Rectal smooth muscle tissue (tissue), 1 donor: ENCODE measurements around the gene LPCAT4.
"Not testable (repeated sequence)": the region's sequence is repeated elsewhere in the genome, so short reads cannot be mapped to it uniquely, and the experiment has no call there.

Experiments used
- H3K27ac ChIP-seq: one replicate; pipeline ENCODE4 v1.7.0; 2013; ENCODE audit warnings: low read depth, low read length, inconsistent platforms
- H3K27me3 ChIP-seq: one replicate; pipeline ENCODE4 v1.7.0; 2013; ENCODE audit warnings: low read length; ENCODE audit not compliant: control insufficient read depth, insufficient read depth
- H3K36me3 ChIP-seq: one replicate; pipeline ENCODE4 v1.7.0; 2013; ENCODE audit warnings: low read length; ENCODE audit not compliant: control insufficient read depth, insufficient read depth
- H3K4me1 ChIP-seq: one replicate; pipeline ENCODE4 v1.7.0; 2013; ENCODE audit warnings: low read length; ENCODE audit not compliant: control insufficient read depth, insufficient read depth
- H3K4me3 ChIP-seq: one replicate; pipeline ENCODE4 v1.7.0; 2013; ENCODE audit warnings: low read length
- H3K9ac ChIP-seq: one replicate; pipeline ENCODE4 v1.7.0; 2013; ENCODE audit warnings: low read length

The LPCAT4 gene

DNA sequence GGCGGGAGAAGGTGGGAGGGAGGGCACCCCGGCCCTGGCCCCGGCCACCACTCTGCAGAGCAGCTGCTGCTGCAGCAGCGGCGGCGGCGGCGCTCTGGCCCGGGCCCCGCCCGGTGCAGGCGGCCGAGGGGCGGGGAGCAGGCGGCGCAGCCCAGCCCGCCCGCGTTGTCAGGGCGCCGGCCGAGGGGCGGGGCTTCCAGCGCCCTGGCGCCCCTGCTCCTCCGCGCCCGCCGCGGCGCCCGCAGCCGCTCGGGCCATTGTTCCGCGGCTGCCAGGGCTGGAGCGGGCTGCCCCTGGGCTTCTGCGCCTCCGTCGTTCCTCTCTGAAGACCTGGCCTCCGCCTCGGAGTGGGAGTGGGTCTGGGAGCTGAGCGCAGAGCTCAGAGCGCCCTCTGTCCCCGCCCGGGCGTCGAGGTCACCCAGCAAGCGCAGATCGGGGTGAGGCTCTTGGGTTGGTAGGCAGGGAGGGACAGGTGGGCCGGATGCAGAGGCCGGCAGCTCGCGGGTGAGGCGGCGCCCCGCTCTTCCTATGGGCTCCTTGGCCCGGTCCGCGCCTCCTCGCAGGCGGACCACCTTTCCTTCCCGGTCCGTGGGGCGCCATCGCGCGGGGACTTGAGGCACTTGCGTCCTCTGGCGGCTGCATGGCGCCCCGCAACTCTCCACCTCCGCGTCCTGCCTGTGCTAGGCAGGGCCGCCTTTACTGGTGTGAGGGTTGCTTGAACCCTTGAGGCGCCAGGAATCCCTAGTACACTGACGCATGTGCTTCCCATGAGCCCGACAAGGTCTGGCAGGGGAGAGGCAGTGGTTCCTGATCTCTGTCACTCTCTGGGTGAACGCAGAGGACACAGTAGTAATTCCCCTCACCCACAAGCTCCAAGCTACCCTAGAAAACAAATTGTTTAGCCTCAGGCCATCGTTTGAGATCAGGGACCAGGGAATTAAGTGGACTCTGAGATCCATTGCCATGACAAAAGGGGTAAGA lies at the start of gene LPCAT4:
TSS of gene LPCAT4 (minus strand) at position 96 of the 981 bp plus-strand sequence. CDS start 96 bp downstream, outside the sequence.
- H3K27me3 ChIP-seq: no peaks in the 10 kb centered on the region
- H3K36me3 ChIP-seq: peaks cover 7% of the 10 kb centered on the region
- H3K4me1 ChIP-seq: peaks cover 6% of the 10 kb centered on the region
- H3K27ac ChIP-seq: peak within 1 kb of the TSS; percentile 96
- peak within 1 kb of the TSS; percentile 95 for H3K9ac ChIP-seq
- H3K4me3 ChIP-seq: peak within 1 kb of the TSS; percentile 92

DNA sequence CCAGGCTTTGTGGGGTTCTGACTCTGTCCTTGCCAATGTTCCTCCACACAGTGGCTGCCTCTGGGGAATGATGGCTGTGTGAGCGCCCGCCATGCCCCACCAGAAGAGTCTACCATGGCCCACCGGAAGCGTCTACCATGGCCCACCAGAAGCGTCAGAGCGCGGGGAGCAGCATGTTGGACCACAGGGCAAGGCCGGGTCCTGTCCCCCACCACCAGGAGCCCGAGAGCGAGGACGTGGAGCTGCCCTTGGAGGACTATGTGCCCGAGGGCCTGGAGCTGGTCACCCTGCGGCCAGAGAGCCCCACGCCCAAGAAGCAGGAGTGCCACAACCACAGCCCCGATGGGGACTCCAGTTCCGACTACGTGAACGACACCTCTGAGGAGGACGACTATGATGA lies 42.5 kb upstream of the LPCAT4 start:
- H3K4me3 ChIP-seq, H3K36me3 ChIP-seq, H3K27me3 ChIP-seq, H3K4me1 ChIP-seq, H3K9ac ChIP-seq, H3K27ac ChIP-seq: not testable (repeated sequence)

DNA sequence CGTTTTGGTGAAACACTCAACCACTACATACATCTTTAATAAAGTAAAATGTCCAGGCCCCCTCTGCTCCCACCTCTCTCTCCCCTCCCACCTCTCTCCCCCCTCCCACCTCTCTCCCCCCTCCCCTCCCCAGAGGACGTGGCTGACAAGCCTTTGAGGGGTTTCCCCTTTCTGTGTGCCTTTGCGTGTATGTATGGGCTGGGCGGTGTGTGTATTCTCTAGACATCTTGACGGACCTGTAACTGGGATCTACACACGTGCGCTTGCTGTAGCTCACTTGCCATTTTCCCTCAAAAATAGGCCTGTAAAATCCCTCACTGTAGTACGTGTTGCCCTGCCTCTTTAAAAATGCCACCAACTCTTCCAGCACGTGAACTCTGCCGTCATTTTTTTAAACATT lies 42.0 kb upstream of the LPCAT4 start:
- not testable (repeated sequence) for H3K4me3 ChIP-seq, H3K36me3 ChIP-seq, H3K27ac ChIP-seq, H3K9ac ChIP-seq, H3K4me1 ChIP-seq, H3K27me3 ChIP-seq

- not testable (repeated sequence) for H3K4me3 ChIP-seq, H3K36me3 ChIP-seq, H3K27me3 ChIP-seq, H3K4me1 ChIP-seq, H3K27ac ChIP-seq, H3K9ac ChIP-seq
Observed at GRCh38 chr15:34403899-34404298, 36.9 kb upstream of the LPCAT4 start.

DNA sequence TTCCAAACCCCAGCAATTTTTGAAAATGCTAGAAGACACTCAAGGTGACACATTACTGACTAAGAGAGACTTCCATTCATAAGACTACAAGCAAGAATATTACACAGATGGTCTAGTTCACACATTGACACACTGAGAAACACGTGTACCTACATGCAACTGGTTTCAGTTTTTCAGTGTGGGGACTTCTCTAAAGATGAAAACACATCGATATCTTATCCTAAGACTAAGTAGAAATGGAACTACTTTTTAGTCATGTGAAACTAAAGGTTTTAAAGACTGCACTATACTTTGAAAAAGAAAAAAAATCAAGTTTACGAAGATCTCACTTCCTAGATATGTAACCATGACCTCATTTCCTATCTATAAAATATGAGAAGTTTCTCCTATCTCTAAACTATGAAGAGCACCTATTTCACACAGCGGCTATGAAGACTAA lies 36.2 kb upstream of the LPCAT4 start:
- not testable (repeated sequence) for H3K27me3 ChIP-seq, H3K4me3 ChIP-seq, H3K27ac ChIP-seq, H3K9ac ChIP-seq, H3K36me3 ChIP-seq, H3K4me1 ChIP-seq

DNA sequence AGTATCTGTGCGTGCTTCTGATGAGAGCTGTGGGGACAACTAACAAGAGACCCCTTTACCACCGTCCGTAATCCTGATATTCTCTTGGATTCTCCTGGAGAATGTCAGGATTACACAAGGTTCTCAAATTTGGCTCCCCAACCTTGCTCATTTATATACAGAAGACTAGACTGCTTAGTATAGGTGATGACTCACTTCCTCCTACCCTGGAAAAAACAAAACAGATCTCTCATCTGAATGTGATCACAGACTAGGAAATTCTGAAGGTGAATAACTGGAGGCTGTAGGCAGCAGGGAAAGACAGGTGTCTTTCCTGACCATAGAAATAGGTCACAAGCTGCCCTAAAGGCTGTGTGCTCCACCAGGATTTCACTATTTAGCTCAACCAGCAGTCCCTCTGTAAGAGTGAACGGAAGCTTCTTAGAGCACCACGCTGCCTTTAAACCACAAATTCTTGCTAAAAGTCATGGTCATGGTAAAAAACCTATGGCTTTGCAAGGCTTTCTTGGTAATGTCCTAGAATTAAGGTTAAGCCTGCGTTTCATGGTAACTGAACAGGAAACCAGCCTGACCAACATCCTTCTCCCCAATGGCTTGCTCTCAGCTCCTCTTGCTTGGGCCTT lies 30.8 kb upstream of the LPCAT4 start:
- not testable (repeated sequence) for H3K27me3 ChIP-seq, H3K4me1 ChIP-seq, H3K9ac ChIP-seq, H3K36me3 ChIP-seq, H3K27ac ChIP-seq, H3K4me3 ChIP-seq

GRCh38 chr15:34392981-34393380 lies 26.0 kb upstream of the LPCAT4 start:
- H3K27ac ChIP-seq, H3K36me3 ChIP-seq, H3K27me3 ChIP-seq, H3K4me3 ChIP-seq, H3K4me1 ChIP-seq, H3K9ac ChIP-seq: not testable (repeated sequence)

GRCh38 chr15:34389594-34390086 lies 22.6 kb upstream of the LPCAT4 start:
- not testable (repeated sequence) for H3K4me1 ChIP-seq, H3K4me3 ChIP-seq

GRCh38 chr15:34381829-34382521 lies 15.0 kb upstream of the LPCAT4 start:
- not testable (repeated sequence) for H3K27me3 ChIP-seq, H3K4me3 ChIP-seq, H3K36me3 ChIP-seq, H3K4me1 ChIP-seq, H3K9ac ChIP-seq, H3K27ac ChIP-seq

More at GRCh38 chr15:34389594-34390086, 22.6 kb upstream of the LPCAT4 start:
- not testable (repeated sequence) for H3K27me3 ChIP-seq, H3K27ac ChIP-seq, H3K36me3 ChIP-seq, H3K9ac ChIP-seq

GRCh38 chr15:34380491-34380890 lies 13.5 kb upstream of the LPCAT4 start:
- not testable (repeated sequence) for H3K4me1 ChIP-seq, H3K27ac ChIP-seq, H3K27me3 ChIP-seq, H3K9ac ChIP-seq, H3K36me3 ChIP-seq, H3K4me3 ChIP-seq

DNA sequence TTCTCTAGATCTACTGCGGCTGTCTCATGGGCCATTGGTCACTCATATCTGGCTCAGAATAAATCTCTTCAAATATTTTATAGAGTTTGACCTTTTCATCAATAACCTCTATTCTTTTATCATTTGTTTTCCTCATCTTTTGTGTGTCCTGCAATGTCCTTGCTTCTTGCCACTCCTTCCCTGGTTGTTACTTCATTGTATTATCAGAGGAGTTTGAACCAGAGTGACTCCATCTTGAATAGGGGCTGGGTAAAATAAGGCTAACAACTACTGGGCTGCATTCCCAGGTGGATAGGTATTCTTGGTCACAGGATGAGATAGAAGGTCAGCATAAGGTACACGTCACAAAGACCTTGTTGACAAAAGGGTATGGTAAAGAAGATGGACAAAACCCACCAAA lies 9.9 kb upstream of the LPCAT4 start:
- no peak overlapping the region for H3K4me3 ChIP-seq
- H3K36me3 ChIP-seq: no peaks in the 10 kb centered on the region
- H3K27me3 ChIP-seq: no peaks in the 10 kb centered on the region
- no peak overlapping the region for H3K9ac ChIP-seq
- no peak overlapping the region for H3K27ac ChIP-seq
- H3K4me1 ChIP-seq: no peaks in the 10 kb centered on the region

DNA sequence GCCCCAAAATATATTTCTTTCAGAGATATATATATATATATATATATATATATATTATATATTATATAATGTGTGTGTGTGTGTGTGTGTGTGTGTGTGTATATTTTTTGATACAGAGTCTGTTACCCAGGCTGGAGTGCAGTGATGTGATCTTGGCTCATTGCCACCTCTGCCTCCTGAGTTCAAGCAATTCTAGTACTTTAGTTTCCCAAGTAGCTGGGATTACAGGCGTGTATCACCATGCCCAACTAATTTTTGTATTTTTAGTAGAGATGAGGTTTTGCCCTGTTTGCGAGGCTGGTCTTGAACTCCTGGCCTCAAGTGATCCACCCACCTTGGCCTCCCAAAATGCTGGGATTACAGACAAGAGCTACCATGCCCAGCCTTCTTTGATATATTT lies 8.5 kb upstream of the LPCAT4 start:
- not testable (repeated sequence) for H3K27ac ChIP-seq, H3K4me3 ChIP-seq, H3K4me1 ChIP-seq, H3K36me3 ChIP-seq, H3K9ac ChIP-seq, H3K27me3 ChIP-seq
